Measurements from ENCODE around the gene POU2F3.

DNA sequence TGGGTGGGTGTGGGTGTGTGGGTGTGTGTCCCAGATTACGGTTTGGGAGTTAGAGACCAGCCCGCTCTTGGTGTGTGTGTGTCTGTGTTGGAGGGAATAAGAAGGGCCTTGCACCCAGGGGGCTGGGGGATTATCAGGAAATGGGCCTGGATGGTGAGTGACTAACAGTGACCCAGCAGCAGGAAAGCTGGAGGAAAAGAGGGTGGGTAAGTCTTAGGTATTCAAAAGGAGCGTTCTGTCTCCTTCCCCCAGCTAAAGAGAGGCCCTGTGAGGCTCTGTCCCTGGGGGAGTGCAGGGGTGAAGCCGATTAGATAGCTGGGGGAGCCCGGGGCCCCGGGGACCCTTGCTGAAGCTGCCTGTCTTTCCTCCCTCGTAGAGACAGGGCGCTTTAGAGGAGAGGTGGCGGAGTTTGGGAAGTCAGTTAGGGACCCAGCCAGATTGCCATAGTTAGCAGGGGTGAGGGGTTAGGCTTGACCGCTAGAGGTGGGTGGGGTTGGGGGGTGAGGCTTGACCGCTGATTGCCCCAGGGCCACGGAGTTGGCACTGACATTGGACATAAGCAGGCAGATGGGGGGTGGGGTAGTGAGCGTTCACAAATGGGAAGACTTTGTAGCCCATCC is 27.6 kb upstream of the POU2F3 start:
- TF ChIP-seq, protein P1, sequence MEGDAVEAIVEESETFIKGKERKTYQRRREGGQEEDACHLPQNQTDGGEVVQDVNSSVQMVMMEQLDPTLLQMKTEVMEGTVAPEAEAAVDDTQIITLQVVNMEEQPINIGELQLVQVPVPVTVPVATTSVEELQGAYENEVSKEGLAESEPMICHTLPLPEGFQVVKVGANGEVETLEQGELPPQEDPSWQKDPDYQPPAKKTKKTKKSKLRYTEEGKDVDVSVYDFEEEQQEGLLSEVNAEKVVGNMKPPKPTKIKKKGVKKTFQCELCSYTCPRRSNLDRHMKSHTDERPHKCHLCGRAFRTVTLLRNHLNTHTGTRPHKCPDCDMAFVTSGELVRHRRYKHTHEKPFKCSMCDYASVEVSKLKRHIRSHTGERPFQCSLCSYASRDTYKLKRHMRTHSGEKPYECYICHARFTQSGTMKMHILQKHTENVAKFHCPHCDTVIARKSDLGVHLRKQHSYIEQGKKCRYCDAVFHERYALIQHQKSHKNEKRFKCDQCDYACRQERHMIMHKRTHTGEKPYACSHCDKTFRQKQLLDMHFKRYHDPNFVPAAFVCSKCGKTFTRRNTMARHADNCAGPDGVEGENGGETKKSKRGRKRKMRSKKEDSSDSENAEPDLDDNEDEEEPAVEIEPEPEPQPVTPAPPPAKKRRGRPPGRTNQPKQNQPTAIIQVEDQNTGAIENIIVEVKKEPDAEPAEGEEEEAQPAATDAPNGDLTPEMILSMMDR (IDR thresholded peaks at IDR 0.05; ENCODE audit: low read depth, low read length) = no peak
- TF ChIP-seq, protein P2, sequence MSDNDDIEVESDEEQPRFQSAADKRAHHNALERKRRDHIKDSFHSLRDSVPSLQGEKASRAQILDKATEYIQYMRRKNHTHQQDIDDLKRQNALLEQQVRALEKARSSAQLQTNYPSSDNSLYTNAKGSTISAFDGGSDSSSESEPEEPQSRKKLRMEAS (IDR thresholded peaks at IDR 0.05; ENCODE audit: low read depth, low read length) = no peak
- TF ChIP-seq POLR2A (IDR thresholded peaks at IDR 0.05; ENCODE audit: extremely low read depth, insufficient read length) = no peak

Data from NB4 (cell line).